HFFc6 (cell line): Measurements from ENCODE around the gene CNOT6L. TPM values are rescaled to one million over a fixed set of nuclear protein-coding genes. Genes with fewer than 3 reads are reported as not detected.

Source experiments
- DNase-seq: peaks from one replicate; pipeline ENCODE4 v3.0.0-alpha.2; 2018
- H3K27ac Mint-ChIP-seq: 2 replicates; pipeline ENCODE4 v1.8.0; 2020; ENCODE audit warnings: mild to moderate bottlenecking, mixed read lengths
- H3K27me3 Mint-ChIP-seq: 2 replicates; pipeline ENCODE4 v1.8.0; 2021; ENCODE audit warnings: mild to moderate bottlenecking, moderate library complexity, mixed read lengths; ENCODE audit not compliant: insufficient read depth
- H3K36me3 Mint-ChIP-seq: 2 replicates; pipeline ENCODE4 v1.8.0; 2021; ENCODE audit warnings: low read depth, mixed read lengths
- H3K4me1 Mint-ChIP-seq: 2 replicates; pipeline ENCODE4 v1.8.0; 2020; ENCODE audit warnings: low read depth, mixed read lengths
- H3K4me3 Mint-ChIP-seq: 2 replicates; pipeline ENCODE4 v1.8.0; 2020; ENCODE audit warnings: mild to moderate bottlenecking, moderate library complexity, mixed read lengths
- H3K9me3 Mint-ChIP-seq: 2 replicates; pipeline ENCODE4 v1.8.0; 2020; ENCODE audit warnings: mild to moderate bottlenecking, mixed read lengths
- total RNA-seq, 6 experiments: library from RNA; stranded (reverse); fragmentation: NEBNext Ultra II Directional; extraction: Animal tissue kit (Norgen Biotek cat#: 25700); gene quantifications; 2 replicates in 1 of 6; 3 replicates in 5 of 6; pipeline ENCODE4 v1.2.3, GENCODE V29; 2021
- TF ChIP-seq, protein P1 (sequence below): fragments of 200-600 bp; sonication (generic); IDR thresholded peaks from 2 replicates; pipeline ENCODE4 v1.5.0; 2021; ENCODE audit warnings: antibody characterized with exemption, mild to moderate bottlenecking

The CNOT6L gene
- total RNA-seq, 6 experiments from 2014 or later = 17.8 to 24.3 (median 20.2) TPM

DNA sequence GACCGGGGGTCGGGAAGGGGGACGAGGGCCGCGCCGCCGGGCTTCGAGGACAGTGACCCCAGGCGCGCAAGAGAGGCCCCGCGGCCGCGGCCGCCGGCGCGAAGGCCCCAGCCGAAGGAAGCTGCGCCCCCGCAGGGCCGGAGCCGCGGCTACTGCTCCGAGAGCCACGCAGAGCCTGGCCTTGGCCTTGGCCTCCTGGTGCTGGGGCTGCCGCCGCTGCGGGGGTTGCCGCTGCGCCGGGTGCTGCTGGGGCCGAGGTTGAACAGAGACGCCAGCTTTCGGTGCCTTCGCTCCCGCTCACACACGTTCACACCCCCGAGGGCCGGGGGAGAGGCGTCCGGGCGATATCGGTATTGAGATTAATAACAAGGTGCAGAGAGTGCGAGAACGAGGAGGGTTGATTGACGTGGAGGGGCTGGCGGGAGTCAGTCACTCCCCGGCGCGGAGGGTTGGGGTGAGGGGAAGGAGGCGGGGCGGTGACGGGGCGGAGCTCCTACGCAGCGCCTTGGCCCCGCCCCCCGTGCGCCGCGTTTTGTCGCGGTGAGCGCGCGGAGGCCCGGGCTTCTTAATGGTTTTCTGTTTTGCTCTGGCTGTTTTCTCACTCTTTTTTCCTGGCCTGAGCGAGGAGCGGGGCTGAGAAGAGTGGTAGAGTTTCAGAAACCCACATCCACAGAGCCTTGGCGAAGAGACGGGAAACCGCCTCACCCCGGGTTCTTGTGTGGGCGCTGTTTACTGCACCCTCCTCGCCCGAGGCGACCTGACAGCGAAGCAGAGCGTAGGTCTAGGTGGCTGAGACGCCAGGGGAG is 878 bp upstream of the CNOT6L start:
- Mint-ChIP-seq H3K4me1 (peaks cover 31% of the 10 kb centered on the region), H3K9me3 (no peaks in the 10 kb centered on the region), H3K27me3 (peaks cover 2% of the 10 kb centered on the region; the same call in 1 of the 2 replicates), H3K27ac (peak overlapping the region; percentile 95), H3K4me3 (peak overlapping the region; percentile 97), H3K36me3 (0 out of 2 replicates have a peak, but pooled peaks cover 4% of the 10 kb centered on the region)
- DNase-seq = peak; percentile 57
- TF ChIP-seq, protein P1, sequence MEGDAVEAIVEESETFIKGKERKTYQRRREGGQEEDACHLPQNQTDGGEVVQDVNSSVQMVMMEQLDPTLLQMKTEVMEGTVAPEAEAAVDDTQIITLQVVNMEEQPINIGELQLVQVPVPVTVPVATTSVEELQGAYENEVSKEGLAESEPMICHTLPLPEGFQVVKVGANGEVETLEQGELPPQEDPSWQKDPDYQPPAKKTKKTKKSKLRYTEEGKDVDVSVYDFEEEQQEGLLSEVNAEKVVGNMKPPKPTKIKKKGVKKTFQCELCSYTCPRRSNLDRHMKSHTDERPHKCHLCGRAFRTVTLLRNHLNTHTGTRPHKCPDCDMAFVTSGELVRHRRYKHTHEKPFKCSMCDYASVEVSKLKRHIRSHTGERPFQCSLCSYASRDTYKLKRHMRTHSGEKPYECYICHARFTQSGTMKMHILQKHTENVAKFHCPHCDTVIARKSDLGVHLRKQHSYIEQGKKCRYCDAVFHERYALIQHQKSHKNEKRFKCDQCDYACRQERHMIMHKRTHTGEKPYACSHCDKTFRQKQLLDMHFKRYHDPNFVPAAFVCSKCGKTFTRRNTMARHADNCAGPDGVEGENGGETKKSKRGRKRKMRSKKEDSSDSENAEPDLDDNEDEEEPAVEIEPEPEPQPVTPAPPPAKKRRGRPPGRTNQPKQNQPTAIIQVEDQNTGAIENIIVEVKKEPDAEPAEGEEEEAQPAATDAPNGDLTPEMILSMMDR = no peak; the same call in 1 of the 2 replicates

DNA sequence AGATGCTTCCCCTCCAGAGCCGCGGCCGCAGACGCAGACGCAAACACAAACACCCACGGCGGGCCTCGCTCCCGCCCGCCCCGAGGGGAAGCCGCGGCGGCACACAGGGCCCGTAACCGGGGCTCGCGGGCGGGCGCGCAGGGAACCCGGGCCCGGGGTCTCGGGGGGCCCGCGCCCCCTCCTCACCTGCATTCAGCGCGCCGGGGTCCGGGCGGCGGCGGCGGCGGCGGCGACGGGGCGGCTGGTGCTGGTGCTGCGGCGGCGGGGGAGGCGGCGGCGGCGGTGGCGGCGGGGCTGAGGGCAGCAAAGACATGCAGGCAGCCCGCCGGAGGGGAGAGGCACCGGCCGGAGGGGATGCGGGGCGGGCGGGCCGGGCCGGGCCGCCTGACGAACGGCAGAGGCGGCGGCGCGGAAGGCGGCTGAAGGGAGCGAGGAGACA is 255 bp upstream of the CNOT6L start:
- DNase-seq = no peak
- H3K4me1 Mint-ChIP-seq = peaks cover 31% of the 10 kb centered on the region

DNA sequence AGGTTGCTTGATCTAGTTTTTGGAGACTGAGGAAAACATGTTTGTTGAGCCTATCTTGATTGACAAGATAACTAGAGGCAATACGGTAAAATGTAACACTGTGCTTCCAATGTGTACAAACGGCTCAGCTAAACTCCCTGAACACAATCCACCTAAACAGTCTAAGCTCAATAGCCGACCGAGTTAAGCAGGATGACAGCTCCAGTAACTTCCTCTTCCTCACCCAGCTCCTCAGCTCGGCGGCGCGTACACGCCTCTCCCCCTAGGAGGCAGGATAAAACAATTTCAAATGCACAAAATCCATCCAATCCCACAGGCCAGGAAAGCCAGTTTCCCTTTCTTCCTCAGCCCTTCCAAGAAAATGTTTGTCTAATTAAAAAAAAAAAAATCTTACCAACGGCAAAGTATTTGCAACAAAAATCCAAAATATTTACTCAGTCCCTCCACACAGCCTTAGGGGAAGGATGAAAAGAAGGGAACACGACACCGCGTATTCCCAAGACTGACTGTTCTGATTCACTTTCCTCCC is 1.0 kb downstream of the CNOT6L start:
- Mint-ChIP-seq H3K27me3 (no peaks in the 10 kb centered on the region; the same call in none of the 2 replicates), H3K4me3 (peak overlapping the region; percentile 84), H3K36me3 (0 out of 2 replicates have a peak, but pooled peaks cover 4% of the 10 kb centered on the region), H3K4me1 (peaks cover 31% of the 10 kb centered on the region), H3K9me3 (no peaks in the 10 kb centered on the region), H3K27ac (peak overlapping the region; percentile 79)
- DNase-seq = peak; percentile 86
- TF ChIP-seq, protein P1 = peak; percentile 69

More for the DNA sequence above, 255 bp upstream of the CNOT6L start:
- H3K27ac Mint-ChIP-seq = peak overlapping the region; percentile 93
- H3K9me3 Mint-ChIP-seq = no peaks in the 10 kb centered on the region
- 0 out of 2 replicates have a peak, but pooled peaks cover 4% of the 10 kb centered on the region for H3K36me3 Mint-ChIP-seq
- peak overlapping the region; percentile 98 for H3K4me3 Mint-ChIP-seq
- TF ChIP-seq, protein P1 = no peak
- H3K27me3 Mint-ChIP-seq = no peaks in the 10 kb centered on the region; the same call in 1 of the 2 replicates

DNA sequence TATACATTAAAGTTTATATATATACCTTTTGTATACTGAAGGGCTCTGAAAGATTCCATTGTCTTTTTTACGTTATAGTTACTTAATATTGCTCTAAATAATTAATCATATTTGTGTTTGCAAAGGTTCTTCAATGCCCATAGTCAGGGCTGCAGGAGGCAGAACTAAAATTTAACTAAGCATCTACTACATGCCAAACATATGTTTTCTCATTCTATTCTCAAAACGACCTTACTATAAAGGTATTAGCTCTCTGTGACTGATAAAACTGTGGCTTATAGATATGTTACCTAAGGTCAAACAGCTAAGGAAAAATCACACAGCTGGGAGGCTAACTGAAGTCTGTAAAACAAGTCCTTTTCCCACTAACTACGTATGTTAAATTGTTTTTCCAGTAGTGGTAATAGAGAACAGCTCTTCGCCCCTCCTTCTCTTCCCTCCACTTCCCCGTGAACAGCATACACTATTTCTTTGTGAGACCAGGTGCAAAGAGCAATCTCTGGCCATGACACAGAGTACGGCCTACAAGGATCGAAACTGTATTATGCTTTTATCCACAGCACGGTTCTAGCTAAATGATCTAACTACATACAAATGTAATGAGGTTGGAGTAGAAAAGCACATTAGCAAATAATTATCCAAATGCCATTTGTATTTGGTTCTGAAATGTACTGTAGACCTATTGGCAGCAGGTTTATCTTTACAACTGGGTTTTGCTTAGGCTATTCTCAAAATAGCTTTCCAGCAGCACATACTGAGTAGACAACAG is 1.7 kb downstream of the CNOT6L start:
- DNase-seq = peak; percentile 2
- TF ChIP-seq, protein P1 = no peak
- Mint-ChIP-seq H3K27me3 (no peaks in the 10 kb centered on the region; the same call in none of the 2 replicates), H3K4me1 (peaks cover 31% of the 10 kb centered on the region), H3K36me3 (0 out of 2 replicates have a peak, but pooled peaks cover 4% of the 10 kb centered on the region), H3K9me3 (no peaks in the 10 kb centered on the region), H3K27ac (peak overlapping the region; percentile 79), H3K4me3 (peak overlapping the region; percentile 84)

DNA sequence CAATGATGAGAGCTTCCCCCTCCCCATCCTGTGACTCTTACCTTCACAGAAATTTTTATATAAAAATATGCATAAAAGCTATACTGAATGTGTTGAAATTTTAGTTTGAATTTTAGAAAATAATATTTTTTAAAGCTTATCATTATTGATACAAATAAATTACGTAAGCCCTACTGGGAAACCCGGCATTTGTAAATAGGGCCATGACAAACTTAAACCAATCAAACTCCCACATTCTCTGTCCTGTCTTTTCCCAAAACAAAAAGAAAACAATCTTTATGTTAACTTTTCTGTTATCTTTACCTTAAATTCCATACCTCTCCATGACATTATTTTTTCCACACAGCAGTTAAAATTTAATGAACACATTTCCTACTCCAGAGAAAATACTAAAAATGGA is 2.6 kb downstream of the CNOT6L start:
- Mint-ChIP-seq H3K27me3 (no peaks in the 10 kb centered on the region; the same call in none of the 2 replicates), H3K9me3 (no peaks in the 10 kb centered on the region), H3K4me1 (peaks cover 25% of the 10 kb centered on the region), H3K27ac (0 out of 2 replicates have a peak overlapping the region, but pooled peaks have one; percentile 17), H3K36me3 (0 out of 2 replicates have a peak, but pooled peaks cover 4% of the 10 kb centered on the region), H3K4me3 (no peak overlapping the region)
- TF ChIP-seq, protein P1 = no peak
- DNase-seq = no peak
